Activated T-cell treated with anti-CD3 and anti-CD28 coated beads, Interleukin-2, amount 50 U/mL, for 48 hours (primary cell): Measurements from ENCODE around the gene KBTBD4.

Experiments used
- DNase-seq, 2 experiments: peaks; one replicate each; pipeline ENCODE4 v3.0.0-alpha.2; 2020

KBTBD4 gene

DNA sequence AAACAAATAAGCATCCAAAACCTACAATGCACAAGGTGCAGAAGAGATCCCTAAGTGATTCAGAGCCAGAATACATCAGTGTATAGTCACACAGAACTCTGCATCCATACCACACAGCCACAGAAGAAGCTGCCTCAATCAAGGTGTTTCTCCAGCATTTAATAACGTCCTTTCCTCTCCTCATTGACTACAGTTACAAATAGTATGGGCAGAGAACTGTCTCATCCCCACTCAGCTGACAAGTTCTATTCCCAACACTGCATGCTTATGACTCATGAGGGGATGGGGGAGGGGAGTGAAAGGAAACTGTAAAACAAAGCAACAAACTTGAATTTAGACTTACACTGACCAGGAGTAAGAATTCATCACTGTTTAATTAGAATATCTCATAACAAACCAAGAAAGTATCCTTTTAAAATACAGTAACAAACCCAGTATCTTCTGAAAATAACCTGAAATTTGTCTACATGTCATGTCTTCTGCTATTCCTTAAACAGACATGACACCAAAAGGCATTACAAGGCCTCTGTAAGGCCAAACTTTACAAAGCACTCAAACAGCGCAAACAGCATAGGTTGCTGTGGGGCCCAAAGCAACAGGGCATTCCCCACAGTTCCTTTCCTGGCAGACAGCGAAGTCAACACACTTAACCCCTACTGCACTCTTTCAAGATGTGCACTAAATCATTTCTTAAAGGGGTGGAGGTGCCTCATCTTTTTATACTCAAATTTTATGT lies 55.1 kb downstream of the KBTBD4 start:
- DNase-seq = peak in 1 of 2 experiments; percentile 21
